ENCODE measurements around the gene TSKU.

Gene TSKU

DNA sequence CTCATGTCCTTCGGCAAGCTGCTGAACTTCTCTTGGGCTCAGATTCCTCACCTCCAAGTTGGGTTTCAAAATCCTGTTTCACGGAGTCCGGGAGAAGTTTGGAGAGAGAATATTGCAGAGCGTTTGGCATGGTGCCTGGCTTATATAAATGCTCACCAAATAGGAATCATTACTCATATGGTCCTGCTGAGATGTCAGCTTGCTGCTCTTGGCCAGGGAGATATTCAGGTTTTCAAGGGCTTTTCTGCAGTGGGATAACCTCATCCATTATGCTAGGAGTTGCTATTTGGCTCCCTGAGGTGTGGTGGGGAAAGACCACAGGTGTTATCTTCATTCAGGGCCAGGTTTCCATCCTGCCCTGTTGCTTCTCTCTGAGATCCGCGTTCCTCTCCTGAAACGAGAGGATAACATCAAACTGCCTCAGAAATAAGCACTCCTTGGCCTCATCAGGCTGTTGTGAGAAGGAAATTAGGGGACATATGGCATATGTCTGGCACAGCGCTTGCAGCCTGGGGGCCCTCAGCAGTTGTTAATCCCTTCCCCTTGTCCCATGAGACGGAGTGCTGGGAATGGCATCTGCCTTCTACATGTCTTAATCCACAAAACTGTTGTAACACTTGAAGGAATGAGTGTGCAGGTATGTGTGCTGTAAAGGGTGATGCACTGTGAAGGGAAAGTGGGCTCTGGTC lies 47.6 kb downstream of the TSKU start:
- no peak for DNase-seq

DNA sequence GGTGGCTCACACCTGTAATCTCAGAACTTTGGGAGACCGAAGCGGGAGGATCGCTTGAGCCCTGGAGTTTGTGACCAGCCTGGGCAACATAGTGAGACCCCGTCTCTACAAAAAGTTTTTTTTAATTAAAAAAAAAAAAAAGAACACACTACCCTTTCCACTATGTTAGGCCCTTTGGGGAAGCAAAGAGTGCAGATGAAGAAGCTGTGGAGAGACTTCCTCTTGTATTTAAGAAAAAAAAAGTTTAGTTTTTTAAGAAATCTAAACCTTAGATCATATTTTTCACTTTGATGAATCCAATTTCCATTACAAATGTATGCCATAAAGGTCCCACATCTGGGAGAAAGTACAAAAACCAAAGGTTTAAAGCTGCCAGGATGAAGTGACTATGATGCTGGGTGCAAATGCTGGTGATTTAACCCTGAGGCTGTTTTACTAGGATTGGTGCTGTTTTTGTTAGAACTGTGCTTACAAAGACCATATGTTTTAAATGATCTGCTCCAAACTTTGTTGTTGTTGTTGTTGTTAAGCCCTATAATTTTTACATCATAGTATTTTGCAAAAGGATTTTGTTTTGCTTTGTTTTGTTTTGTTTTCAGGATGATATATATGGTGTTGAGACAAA lies 48.6 kb downstream of the TSKU start:
- no peak for DNase-seq

DNA sequence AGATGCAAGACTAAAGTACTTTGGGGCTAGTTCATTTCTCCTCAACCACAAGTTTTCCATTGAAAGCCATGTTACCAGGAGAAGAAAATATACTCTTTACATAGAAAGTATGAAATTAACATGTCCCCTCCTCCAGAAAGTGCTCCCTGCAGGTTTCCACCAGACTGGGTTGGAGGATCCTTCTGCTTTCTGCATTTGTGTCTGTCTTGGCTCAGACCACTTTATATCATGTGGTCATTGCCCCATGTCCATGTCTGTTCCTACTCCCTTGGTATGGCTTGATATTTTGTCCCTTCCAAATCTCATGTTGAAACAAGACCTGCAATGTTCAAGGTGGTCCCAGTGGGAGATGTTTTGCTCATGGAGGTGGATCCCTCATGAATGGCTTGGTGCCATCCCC lies 49.2 kb downstream of the TSKU start:
- no peak for DNase-seq

DNA sequence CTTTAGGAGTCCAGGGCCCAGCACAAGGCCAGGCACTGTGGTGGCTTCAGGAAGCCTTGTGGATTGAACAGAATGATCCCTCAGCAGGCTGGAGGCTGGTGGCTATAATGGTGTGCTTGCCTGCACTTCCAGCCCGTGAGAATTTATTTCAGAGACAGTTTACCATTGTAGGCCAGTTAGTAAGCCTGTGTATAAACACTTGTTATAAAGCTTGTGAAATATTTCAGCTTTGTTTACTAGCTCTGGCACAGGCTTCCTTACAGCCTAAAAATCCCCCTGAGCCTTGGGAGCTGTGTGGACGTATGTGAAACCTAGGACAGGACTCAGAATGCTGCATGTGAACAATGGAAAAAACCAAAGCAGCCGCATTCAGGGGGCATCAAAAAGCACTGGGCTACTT lies 51.0 kb downstream of the TSKU start:
- DNase-seq, result no peak

DNA sequence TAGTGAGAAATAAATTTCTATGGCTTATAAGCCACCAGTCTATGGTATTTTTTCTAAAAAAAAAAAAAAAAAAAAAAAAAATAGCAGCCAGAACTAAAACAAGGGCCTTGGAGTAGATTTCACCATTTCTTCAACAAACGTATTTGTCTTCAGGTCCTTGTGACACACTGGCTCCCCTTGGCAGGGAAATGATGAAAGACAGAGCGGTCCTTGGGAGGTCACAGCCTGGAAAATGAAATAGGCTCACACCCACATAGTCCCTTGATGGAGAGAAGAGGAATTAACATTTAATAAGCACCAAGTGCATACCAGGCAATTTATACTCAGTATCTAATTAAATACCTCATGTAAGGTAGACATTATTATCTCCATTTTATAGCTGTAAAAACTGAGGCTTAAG lies 51.9 kb downstream of the TSKU start:
- no peak for DNase-seq

DNA sequence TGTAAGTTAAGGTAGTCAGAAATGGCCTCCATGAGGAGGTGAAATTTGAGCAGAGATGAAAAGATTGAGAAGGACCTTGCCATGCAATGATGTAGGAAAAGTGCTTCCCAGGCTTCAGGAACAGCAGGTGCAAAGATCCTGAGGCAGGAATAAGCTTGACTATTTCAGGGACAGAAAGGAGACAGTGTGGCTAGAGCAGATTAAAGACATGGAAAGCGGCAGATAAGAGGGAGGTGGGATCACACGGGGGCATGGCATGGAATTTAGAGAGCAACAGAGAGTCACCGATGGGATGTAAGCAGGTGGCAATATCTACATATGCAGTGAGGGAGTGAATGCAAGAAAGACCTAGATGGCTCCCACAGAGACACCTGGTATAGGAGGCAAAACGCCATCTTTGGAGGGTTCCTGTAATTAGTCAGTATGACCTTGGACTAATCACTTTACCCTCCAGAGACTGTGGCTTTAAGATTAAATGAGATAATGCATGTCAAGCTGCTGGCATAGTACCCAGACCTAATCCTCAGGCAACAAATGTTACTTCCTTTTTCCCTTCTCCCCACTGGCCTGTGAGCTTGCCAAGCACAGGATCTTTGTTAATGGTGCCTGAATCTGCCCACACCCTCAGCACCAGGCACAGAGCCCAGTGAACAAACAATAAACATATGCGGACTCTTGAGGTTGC lies 52.9 kb downstream of the TSKU start:
- DNase-seq, result no peak

DNA sequence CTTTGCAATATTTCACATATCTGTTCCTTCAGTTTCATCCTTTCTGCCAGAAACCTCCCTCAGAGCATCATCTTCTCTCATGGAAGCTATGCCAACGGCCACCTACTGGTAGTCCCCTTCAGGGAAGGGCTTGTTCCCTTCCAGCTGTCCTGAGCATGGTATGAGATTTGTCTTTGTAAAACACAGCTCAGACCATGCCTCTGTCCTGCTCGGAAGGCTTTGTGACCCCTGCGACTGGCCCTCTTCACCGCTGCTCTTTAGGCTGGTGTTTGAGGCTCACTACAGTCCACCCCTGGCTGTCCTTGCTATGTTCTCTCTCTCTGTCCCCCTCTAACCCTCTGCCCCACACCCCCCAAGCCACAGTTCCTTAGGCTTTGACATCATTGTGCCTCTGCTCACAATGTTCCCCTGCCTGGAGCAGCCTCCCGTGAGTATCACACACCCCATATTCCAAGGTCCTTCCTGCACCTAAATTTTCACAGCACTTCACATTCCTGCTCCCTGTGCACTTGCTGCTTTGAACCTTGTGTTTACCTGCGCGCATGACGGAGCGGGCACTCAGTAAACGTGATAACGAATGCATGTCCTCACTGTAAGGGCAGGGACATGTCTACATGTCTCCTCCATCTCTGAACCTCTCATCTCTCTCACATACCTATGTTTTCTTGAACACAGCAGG lies 53.6 kb downstream of the TSKU start:
- DNase-seq, result no peak

DNA sequence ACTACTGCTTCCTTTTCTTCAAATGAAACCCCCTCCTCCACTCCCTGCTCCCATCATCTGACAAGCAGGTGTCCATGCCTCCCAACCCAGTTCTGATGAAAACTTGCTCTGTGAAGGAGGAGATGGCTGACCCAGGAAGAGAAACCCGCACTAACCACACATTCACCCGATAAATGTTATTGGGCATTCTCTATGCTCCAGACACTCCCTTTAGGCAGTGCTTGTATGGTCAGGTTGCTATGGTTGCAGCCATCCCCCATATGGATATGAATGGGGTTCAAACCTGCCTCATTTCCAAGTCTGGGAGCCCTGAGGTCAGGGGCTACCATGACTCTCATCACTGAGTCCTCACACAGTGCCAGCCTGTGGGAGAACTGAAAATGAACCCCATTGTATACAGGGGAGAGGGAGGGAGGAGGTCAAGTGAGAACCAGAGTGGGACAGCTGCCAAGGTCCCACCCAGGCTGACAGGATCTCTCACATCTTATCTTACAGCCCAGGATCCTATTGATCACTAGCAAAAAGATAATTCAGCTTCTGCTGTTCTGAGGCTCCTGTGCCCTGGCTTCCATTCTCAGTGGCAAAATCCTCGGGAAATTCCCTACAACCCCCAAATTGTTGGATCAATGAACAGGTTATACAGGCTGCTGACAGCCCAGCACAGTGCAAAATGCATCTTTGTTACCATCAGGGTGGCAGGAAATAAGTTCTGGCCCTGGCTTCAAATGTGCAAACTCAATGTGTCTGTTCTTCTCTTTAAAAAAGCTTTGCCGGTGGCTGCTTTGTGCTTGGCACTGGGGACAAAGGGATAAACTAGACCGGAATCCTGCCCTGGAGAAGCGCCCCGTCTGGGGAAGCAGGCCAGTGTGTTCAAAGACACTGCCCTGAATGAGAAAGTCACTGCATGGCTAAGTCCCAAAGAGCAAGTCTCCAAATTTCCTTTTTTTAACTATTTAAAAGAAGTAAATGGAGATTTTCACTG lies 54.8 kb downstream of the TSKU start:
- no peak for DNase-seq

DNA sequence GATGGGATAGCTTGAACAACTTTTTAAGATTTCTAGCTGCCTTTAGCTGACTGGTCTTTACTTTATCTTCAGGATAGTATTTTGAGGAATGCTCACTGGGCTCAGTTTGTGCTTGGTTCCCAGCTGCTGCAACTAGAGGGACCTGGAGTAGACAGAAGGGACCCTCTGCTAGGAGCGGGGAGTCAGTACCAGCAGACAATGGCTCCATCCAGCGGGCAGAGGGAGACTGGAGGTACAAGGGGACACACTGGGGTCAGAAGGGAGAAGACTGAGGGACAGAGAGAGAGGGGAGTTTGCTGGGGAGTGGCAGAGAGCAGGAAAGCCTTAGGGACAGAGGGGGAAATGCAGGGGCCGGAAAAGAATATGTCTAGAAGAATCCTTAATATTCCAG lies 55.5 kb downstream of the TSKU start:
- DNase-seq, result no peak

DNA sequence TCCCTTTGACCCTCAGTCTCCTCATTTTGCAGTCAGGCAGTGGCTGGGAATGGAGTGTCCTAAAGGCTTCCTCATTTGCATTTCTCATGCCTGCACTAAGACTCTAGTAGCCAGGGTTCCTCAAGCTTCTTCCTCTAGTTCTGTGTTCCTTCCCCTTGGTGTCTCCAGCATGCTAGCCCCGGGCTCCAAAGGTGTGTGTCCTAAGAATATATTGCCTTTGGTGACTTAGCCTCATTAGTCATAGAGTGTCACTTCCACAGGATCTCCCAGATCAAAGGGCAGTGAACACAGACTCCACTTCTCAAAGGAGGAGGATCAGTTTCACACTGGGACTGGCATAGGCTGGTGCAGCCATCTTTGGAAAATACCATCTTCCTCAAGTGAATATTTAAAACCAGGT lies 56.2 kb downstream of the TSKU start:
- no peak for DNase-seq

DNA sequence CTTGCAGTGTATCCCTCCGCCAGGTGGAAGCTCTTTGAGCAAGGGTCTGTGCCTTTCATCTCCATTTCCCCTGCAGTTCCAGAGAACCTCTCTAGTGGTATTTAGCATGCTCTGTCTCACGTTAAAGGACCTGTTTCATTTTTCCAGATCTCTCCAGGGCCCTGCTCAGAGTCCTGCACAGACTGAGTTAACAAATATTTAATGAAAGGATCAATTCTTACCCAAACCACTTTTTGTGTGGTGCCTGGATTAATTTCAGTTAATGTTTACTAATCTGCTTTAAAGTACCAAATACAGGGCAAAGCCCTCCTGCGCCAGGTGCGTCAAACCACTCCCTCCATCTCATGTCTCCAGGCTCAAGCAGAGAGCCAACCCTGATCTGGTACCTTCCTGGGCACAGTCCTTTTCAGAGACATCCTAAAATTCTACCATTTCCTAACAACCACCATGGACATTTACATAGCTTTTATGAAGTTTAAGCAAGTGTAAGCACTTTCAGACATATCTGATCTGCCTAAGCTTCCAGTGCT lies 58.8 kb downstream of the TSKU start:
- no peak for DNase-seq

DNA sequence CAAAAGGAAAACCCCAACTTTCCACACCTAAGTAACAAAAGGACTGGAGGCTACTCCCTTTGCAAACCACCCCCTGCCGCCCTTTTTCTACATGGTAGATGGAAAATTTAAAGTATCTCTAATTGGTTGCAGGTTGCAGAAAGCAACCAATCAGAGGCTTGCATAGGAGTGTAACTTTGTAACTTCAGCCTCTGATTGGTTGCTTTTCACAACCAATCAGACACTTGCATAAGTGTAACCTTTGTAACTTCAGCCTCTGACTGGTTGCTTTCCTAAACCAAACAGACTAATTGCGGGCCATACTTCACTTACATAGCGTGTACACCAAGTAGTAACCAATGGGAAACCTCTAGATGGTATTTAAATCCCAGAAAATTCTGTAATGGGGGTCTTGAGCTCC lies 60.8 kb downstream of the TSKU start:
- no peak for DNase-seq

DNA sequence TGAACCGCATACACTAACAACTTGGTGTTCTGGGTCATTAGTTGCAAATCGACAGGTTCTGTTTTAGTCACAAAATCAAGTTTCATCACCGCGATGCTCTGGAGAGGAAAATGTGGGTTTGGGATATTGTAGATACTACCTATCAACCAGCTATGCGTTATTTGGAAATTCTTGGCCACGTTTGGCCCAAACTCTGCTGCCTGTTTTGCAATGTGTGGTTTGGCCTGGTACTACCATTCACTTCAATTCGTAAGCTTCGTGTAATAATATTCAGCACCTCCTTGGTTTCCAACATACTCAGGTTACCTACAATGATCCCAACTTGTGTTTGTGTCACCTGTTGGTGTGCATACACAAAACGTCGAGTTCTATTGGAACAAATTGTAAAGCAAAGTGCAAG lies 61.4 kb downstream of the TSKU start:
- DNase-seq, result no peak

DNA sequence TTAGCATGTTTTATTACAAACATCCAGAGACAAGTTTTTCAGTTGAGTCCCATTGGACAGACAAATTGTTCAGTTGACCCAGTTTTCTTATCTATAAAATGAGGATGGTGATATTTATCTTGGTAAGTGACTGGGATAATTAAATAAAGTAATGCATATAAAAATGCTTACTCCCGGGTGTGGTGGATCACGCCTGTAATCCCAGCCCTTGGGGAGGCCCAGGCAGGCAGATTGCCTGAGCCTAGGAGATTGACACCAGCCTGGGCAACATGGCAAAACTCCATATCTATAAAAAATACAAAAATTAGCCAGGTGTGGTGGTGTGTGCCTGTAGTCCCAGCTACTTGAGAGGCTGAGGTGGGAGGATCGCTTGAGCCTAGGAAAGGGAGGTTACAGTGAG lies 61.9 kb downstream of the TSKU start:
- no peak for DNase-seq

DNA sequence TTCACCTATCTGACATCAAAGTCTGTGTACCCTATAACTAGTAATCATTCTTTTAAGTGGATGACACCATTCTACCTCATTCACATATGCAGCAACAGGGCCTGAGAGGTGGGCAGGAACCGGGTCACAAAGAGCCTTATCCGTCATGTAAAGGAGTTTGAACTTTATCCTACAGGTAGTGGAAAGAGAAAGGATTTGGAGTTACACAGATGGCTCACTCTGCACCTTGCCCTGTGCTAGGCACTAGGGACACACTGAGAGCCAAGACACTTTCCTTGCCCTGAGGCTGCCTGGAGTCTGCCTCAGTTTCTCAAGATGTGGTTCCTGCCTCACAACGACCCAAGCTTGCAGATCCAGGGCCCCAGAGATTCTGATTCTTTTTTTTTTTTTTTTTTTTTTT lies 63.3 kb downstream of the TSKU start:
- DNase-seq, result no peak

Data from CD4-positive, alpha-beta T cell treated with Interferon alpha-2 for 1 hour (primary cell).